HepG2 (cell line): ENCODE measurements around the gene NDUFS2. TPM values are rescaled to one million over a fixed set of nuclear protein-coding genes. Genes with fewer than 3 reads are reported as not detected.

Experiments used
- BRCA1 ChIP-seq: sonication (generic); formaldehyde crosslinking; IDR thresholded peaks from 2 replicates; pipeline ENCODE4 v1.4.0; 2020; ENCODE audit warnings: missing genetic modification reagents
- CEBPG ChIP-seq: IDR thresholded peaks from 2 replicates; pipeline ENCODE4 v1.6.1; 2016
- EEA1 ChIP-seq: sonication (generic); formaldehyde crosslinking; IDR thresholded peaks from 2 replicates; pipeline ENCODE4 v1.5.1; 2020; ENCODE audit warnings: mild to moderate bottlenecking, missing genetic modification reagents, borderline replicate concordance
- FOXJ3 ChIP-seq: sonication (generic); formaldehyde crosslinking; IDR thresholded peaks from 2 replicates; pipeline ENCODE4 v1.4.0; 2020; ENCODE audit warnings: missing genetic modification reagents, mild to moderate bottlenecking, borderline replicate concordance
- KAT7 ChIP-seq: IDR thresholded peaks from 2 replicates; pipeline ENCODE4 v1.6.1; 2018; ENCODE audit warnings: borderline replicate concordance, missing compliant biosample characterization
- MAFK ChIP-seq, 2 experiments: IDR thresholded peaks in 1 of 2; conservative IDR thresholded peaks in 1 of 2; 2 replicates each; pipeline ENCODE4 v1.6.1; 2011; ENCODE audit warnings: improper control_type of control experiment in 2 of 2, low read length in 2 of 2
- NCOR1 ChIP-seq: fragments of 200-600 bp; sonication (generic); IDR thresholded peaks from 2 replicates; pipeline ENCODE4 v1.7.0; 2017; ENCODE audit warnings: antibody characterized with exemption, low read length, borderline replicate concordance
- PHB2 ChIP-seq: fragments of 450-650 bp; IDR thresholded peaks from 2 replicates; pipeline ENCODE4 v1.6.1; 2018; ENCODE audit not compliant: partially characterized antibody
- PLRG1 ChIP-seq: fragments of 450-650 bp; conservative IDR thresholded peaks from 2 replicates; pipeline ENCODE4 v1.6.1; 2016
- PTBP1 ChIP-seq: fragments of 200-400 bp; formaldehyde crosslinking; IDR thresholded peaks from 2 replicates; pipeline ENCODE4 v1.6.1; 2018; ENCODE audit warnings: low read length, low read depth; ENCODE audit not compliant: poor library complexity, severe bottlenecking
- SETDB1 ChIP-seq: sonication (generic); formaldehyde crosslinking; IDR thresholded peaks from 2 replicates; pipeline ENCODE4 v1.5.1; 2020; ENCODE audit warnings: missing genetic modification reagents, mild to moderate bottlenecking, borderline replicate concordance
- SRSF4 ChIP-seq: fragments of 200-400 bp; formaldehyde crosslinking; IDR thresholded peaks from one replicate; pipeline ENCODE4 v1.6.1; 2018; ENCODE audit warnings: mild to moderate bottlenecking, low read depth, low read length, moderate library complexity; ENCODE audit not compliant: poor library complexity, severe bottlenecking
- TAF15 ChIP-seq: fragments of 200-400 bp; formaldehyde crosslinking; IDR thresholded peaks from one replicate; pipeline ENCODE4 v1.6.1; 2018; ENCODE audit warnings: mild to moderate bottlenecking, low read depth, low read length; ENCODE audit not compliant: poor library complexity, severe bottlenecking
- XRCC5 ChIP-seq: fragments of 200-400 bp; formaldehyde crosslinking; optimal IDR thresholded peaks from 2 replicates; pipeline ENCODE3; 2017; ENCODE audit warnings: mild to moderate bottlenecking, low read length
- ZNF17 ChIP-seq: sonication (generic); formaldehyde crosslinking; IDR thresholded peaks from 2 replicates; pipeline ENCODE4 v1.5.0; 2020; ENCODE audit warnings: mild to moderate bottlenecking, missing genetic modification reagents
- ZNF550 ChIP-seq: sonication (generic); formaldehyde crosslinking; IDR thresholded peaks from 2 replicates; pipeline ENCODE4 v1.4.0; 2020; ENCODE audit warnings: mild to moderate bottlenecking, missing genetic modification reagents, borderline replicate concordance
- ZNF598 ChIP-seq: sonication (generic); formaldehyde crosslinking; IDR thresholded peaks from 2 replicates; pipeline ENCODE4 v1.5.1; 2020; ENCODE audit warnings: mild to moderate bottlenecking, missing genetic modification reagents, borderline replicate concordance
- ZNF761 ChIP-seq: sonication (generic); formaldehyde crosslinking; conservative IDR thresholded peaks from 2 replicates; pipeline ENCODE4 v1.4.0; 2020; ENCODE audit warnings: mild to moderate bottlenecking, missing genetic modification reagents
- ZNF768 ChIP-seq: sonication (generic); formaldehyde crosslinking; IDR thresholded peaks from 2 replicates; pipeline ENCODE4 v1.4.0; 2020; ENCODE audit warnings: missing genetic modification reagents
- ZNF782 ChIP-seq: sonication (generic); formaldehyde crosslinking; IDR thresholded peaks from 2 replicates; pipeline ENCODE4 v1.4.0; 2020; ENCODE audit warnings: missing genetic modification reagents, mild to moderate bottlenecking, borderline replicate concordance
- polyA plus RNA-seq, 8 experiments: library from polyadenylated mRNA; depleted of rRNA in 3 of 8; stranded (reverse) in 7 of 8; unstranded in 1 of 8; fragments of >200 nt; fragmentation: Illumina TruSeq in 4 of 8; extraction: Trizol in 4 of 8; gene quantifications; 2 replicates each; pipeline versions ENCODE4 v1.2.1 to v1.2.3, GENCODE V29; 2011 to 2016; ENCODE audit warnings: low read depth in 4 of 8, missing spikeins in 1 of 8, mixed read lengths in 1 of 8; ENCODE audit not compliant: insufficient read depth in 1 of 8
- total RNA-seq, 5 experiments: library from RNA; depleted of rRNA; stranded (reverse); fragments of >200 nt; fragmentation: Illumina TruSeq; extraction: Trizol; gene quantifications; 2 replicates each; pipeline ENCODE4 v1.2.3, GENCODE V29; 2016; ENCODE audit warnings: low read depth in 1 of 5
- TF ChIP-seq, protein P1 (sequence below): sonication (generic); formaldehyde crosslinking; IDR thresholded peaks from 2 replicates; pipeline ENCODE4 v1.5.0; 2020; ENCODE audit warnings: missing genetic modification reagents, mild to moderate bottlenecking, borderline replicate concordance
- TF ChIP-seq, protein P2 (sequence below): sonication (generic); formaldehyde crosslinking; IDR thresholded peaks from 2 replicates; pipeline ENCODE4 v1.8.0; 2022; ENCODE audit warnings: missing genetic modification reagents, mild to moderate bottlenecking, moderate library complexity, borderline replicate concordance

NDUFS2 gene
- total and polyA plus RNA-seq, 2 of the 13 experiments (the other 11 are each of a cell fraction or from before 2014, with no cell fraction given), result 89.9 to 118 TPM

DNA sequence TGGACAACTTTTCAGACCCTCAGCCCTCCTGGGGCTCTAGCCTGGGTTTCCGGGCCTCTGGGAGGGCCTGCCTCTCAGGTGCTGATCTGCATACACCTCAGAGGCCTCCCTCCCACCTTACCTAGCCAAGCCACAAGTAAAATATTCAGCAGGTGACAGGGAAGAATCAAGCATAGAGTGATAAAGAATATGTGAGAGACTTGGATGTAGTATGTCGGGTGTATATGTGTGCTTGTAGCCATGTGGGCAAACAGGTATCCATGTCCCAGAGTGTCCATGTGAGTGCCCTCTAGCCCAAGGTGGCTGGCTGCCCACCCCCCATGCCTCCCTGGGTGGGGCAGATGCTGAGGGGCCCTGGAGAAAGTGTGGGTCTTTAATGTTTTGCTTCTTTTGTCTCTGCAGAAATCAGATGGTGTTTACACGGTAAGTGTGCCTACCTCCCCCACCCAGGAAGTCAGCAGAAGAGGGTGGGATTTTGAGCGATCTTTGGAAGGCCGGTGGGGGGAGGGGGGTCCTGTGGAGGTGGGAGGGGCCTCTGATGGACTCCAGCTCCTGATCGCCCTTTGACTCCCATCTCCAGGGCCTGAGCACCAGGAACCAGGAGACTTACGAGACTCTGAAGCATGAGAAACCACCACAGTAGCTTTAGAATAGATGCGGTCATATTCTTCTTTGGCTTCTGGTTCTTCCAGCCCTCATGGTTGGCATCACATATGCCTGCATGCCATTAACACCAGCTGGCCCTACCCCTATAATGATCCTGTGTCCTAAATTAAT is 16.3 kb downstream of the NDUFS2 start (continued):
- TF ChIP-seq, protein P1, sequence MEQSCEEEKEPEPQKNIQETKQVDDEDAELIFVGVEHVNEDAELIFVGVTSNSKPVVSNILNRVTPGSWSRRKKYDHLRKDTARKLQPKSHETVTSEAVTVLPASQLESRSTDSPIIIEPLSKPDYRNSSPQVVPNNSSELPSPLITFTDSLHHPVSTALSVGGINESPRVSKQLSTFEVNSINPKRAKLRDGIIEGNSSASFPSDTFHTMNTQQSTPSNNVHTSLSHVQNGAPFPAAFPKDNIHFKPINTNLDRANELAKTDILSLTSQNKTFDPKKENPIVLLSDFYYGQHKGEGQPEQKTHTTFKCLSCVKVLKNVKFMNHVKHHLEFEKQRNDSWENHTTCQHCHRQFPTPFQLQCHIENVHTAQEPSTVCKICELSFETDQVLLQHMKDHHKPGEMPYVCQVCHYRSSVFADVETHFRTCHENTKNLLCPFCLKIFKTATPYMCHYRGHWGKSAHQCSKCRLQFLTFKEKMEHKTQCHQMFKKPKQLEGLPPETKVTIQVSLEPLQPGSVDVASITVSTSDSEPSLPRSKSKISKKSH (CRISPR knock-in tag), result no peak
- TF ChIP-seq SETDB1, result no peak
- no peak for TF ChIP-seq PHB2
- peak; percentile 57 for TF ChIP-seq SRSF4
- TF ChIP-seq FOXJ3, result no peak
- TF ChIP-seq, protein P2, sequence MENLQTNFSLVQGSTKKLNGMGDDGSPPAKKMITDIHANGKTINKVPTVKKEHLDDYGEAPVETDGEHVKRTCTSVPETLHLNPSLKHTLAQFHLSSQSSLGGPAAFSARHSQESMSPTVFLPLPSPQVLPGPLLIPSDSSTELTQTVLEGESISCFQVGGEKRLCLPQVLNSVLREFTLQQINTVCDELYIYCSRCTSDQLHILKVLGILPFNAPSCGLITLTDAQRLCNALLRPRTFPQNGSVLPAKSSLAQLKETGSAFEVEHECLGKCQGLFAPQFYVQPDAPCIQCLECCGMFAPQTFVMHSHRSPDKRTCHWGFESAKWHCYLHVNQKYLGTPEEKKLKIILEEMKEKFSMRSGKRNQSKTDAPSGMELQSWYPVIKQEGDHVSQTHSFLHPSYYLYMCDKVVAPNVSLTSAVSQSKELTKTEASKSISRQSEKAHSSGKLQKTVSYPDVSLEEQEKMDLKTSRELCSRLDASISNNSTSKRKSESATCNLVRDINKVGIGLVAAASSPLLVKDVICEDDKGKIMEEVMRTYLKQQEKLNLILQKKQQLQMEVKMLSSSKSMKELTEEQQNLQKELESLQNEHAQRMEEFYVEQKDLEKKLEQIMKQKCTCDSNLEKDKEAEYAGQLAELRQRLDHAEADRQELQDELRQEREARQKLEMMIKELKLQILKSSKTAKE, result peak; percentile 59; the same call in 1 of the 2 replicates
- TF ChIP-seq ZNF17 (CRISPR knock-in tag), result no peak
- no peak for TF ChIP-seq MAFK (conservative IDR thresholded peaks at IDR 0.05 in 1 of 2, IDR thresholded peaks at IDR 0.05 in 1 of 2; ENCODE audit: low read length in 2 of 2)
- TF ChIP-seq ZNF782 (CRISPR knock-in tag), result no peak
- no peak for TF ChIP-seq TAF15
- TF ChIP-seq PTBP1, result no peak
- TF ChIP-seq KAT7 (CRISPR knock-in tag), result peak; percentile 35; the same call in 1 of the 2 replicates
- peak; percentile 24 for TF ChIP-seq XRCC5
- TF ChIP-seq ZNF598, result no peak
- TF ChIP-seq EEA1 (CRISPR knock-in tag), result no peak
- TF ChIP-seq PLRG1, result no peak
- peak; percentile 50 for TF ChIP-seq CEBPG (CRISPR knock-in tag)
- no peak for TF ChIP-seq ZNF550 (CRISPR knock-in tag)
- no peak for TF ChIP-seq BRCA1 (CRISPR knock-in tag)
- TF ChIP-seq ZNF768 (CRISPR knock-in tag), result no peak
- peak; percentile 45; the same call in 1 of the 2 replicates for TF ChIP-seq NCOR1
- no peak for TF ChIP-seq ZNF761 (CRISPR knock-in tag)
